ENCODE data around the gene TTBK1.

DNA sequence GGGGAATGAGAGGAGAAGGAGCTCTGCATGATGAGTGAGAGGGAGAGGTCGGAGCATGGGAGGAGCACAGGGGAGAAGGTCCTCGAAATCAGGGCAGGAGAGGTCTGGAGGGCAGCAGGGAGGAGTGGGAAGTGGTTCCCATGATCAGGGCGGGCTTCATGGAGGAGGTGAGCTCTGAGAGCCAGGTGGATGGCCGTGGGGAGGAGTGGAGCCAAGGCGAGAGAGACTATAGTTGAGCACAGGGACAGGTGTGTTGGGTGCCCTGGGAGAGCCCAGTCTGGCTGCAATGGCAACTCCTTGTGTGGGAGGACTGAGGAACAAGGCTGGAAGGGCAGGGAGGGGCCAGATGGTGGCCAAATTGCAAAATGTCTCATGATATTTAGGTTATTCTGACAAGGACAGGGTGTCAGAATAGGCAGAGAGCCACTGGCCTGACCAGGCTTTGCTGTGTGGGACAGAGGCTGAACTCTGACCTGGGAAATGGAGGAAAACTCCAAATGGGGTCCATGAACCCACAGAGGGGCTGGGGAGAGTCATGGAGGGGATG, 21.4 kb downstream of the TTBK1 start:
- TF ChIP-seq POLR2A (IDR thresholded peaks at IDR 0.05) (no peak), CTCF (IDR thresholded peaks at IDR 0.05 in 8 of 11, conservative IDR thresholded peaks at IDR 0.05 in 3 of 11) (no peak), POLR2AphosphoS5 (IDR thresholded peaks at IDR 0.05) (no peak)
